GM10266 (cell line): Measurements from ENCODE around the gene HPCAL1.

ENCODE experiments used
- DNase-seq: peaks from one replicate; pipeline ENCODE4 v3.0.0; 2012; ENCODE audit errors: extremely low spot score
- CTCF ChIP-seq: IDR thresholded peaks from 2 replicates; pipeline ENCODE4 v1.5.1; 2012; ENCODE audit warnings: mild to moderate bottlenecking, low read depth; ENCODE audit not compliant: control insufficient read depth, insufficient read depth; ENCODE audit errors: missing control alignments

HPCAL1 gene

GRCh38 chr2:10330700-10331026 lies 28.0 kb downstream of the HPCAL1 start:
- TF ChIP-seq CTCF, result no peak
- no peak for DNase-seq

GRCh38 chr2:10331027-10331701 lies 28.5 kb downstream of the HPCAL1 start:
- peak; percentile 55 for DNase-seq
- peak; percentile 12 for TF ChIP-seq CTCF

- TF ChIP-seq CTCF, result no peak
- DNase-seq, result peak; percentile 75
Measured at GRCh38 chr2:10331702-10332401, 29.1 kb downstream of the HPCAL1 start.

GRCh38 chr2:10332402-10333246 lies 29.9 kb downstream of the HPCAL1 start:
- no peak for DNase-seq
- TF ChIP-seq CTCF, result no peak

- no peak for DNase-seq
- TF ChIP-seq CTCF, result no peak
Measured at GRCh38 chr2:10333247-10333613, 30.5 kb downstream of the HPCAL1 start.

GRCh38 chr2:10333966-10334365 lies 31.3 kb downstream of the HPCAL1 start:
- no peak for DNase-seq
- TF ChIP-seq CTCF, result no peak

GRCh38 chr2:10335046-10335840 lies 32.5 kb downstream of the HPCAL1 start:
- TF ChIP-seq CTCF, result no peak
- no peak for DNase-seq
